HG02588 (cell line): ENCODE measurements around the gene MRPL58.
A peak's percentile ranks its signal among the peaks of the same experiment; 100 is the strongest.
"Not testable (repeated sequence)": the region's sequence is repeated elsewhere in the genome, so short reads cannot be mapped to it uniquely, and the experiment has no call there.

ENCODE experiments used
- ATAC-seq: cut with Tn5 transposase; IDR thresholded peaks from one replicate; pipeline ENCODE4 v1.9.1; 2021; ENCODE audit warnings: mild to moderate bottlenecking, moderate library complexity; ENCODE audit not compliant: unreplicated experiment

Gene MRPL58

DNA sequence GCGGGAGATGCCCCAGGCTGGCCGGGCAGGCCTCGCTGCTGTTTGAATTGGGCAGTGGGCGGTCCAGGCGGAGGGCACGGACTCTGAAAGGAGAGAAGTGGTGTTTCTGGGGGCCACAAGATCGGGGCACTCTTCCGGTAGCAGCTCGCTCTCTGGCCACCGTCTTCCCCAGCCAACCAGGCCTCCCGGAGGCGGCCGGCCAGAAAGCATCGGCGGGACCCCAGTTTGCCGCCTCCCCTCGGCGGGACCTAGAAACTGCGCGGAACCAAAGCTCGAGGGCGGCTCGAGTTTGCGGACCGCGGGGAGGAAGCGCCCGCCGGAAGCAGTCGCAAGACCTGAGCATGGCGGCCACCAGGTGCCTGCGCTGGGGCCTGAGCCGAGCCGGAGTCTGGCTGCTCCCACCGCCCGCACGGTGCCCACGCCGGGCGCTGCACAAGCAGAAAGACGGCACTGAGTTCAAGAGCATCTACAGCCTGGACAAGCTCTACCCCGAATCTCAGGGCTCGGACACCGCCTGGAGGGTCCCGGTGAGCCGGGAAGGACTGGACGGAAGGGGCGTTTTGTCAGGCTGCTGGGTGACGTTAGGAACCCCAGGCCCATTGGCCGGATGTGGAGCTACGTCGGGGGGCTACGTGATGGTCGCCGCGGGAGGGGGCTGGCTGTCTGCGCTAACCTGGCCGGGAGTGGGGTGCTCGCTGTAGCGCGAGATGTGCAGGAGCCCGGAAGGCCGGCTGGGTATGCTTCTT is at the start of gene MRPL58:
Gene MRPL58 (plus strand): TSS at position 325 of the 746 bp plus-strand sequence. CDS start 17 bp downstream, at position 342.
- ATAC-seq, result peak; percentile 78

DNA sequence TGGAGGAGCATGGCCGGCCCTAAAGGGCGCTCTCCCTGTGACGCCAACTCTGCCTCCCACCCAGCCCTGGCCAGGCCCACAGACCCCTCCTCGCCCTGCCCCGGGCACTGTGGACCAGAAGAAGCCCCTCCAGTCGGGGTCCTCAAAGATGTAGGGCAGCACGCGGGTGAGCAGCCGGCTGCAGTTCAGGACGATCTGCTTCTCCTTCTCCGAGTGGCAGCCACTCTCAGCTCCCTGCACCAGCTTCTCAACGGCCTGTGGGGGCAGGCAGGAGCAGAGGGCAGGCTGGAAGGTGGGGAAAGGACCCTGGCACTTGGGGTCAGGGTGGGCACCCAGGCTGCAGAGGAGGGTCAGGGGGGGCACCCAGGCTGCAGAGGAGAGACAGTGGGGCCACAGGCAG is 48.8 kb upstream of the MRPL58 start:
- ATAC-seq, result no peak

DNA sequence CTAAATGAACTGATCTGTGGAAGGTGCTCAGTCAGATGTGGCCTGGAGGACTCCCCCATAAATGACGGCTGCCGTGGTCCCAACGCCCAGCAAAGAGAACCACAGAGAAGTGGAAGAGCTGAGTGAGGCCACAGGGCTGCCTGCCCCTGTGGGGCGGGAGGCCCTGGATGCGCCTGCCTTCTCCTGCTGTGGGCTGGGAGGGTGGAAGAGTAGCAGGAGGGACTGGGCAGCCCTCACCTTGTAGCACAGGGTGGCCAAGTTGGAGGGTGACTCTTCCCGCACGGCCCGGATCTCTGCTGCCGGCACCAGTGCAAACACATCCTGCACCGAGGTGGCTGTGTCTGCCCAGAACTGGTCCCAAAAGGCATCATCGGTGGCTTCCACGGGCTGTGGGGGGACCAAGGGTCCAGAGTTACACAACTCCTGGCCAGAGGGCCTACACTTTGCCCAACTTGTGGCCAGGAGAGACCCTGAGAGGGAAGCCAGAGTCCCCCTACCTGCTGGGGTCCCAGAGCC is 48.2 kb upstream of the MRPL58 start:
- no peak for ATAC-seq

DNA sequence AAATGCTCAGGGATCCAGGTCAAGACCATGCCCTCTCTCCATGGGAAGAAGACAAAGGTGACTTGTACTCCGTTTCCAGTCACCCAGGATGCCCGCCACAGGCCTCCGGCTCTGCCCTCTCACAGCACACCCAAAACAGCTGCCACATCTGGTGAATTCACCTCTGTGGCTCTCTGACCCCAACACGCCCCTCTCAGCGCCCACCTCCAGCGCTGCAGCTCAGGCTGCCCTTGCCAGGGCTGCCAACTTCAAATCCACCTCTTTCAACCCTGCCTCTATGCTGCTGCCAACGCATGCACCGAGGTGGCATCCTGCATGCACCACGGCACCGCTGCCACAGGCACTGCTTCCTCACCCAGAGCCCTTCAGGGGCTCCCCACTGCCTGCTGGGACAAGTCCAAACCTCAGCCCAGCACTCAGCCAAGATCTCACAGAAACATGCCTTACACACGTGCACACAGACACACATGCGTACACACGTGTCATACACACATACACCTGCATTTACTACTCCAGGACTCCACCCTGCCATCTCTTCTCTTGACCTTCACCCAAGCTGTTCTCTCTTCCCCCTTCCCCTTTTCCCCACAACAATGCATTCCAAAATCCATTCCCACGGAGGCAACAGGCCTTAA is 47.4 kb upstream of the MRPL58 start:
- ATAC-seq, result no peak

DNA sequence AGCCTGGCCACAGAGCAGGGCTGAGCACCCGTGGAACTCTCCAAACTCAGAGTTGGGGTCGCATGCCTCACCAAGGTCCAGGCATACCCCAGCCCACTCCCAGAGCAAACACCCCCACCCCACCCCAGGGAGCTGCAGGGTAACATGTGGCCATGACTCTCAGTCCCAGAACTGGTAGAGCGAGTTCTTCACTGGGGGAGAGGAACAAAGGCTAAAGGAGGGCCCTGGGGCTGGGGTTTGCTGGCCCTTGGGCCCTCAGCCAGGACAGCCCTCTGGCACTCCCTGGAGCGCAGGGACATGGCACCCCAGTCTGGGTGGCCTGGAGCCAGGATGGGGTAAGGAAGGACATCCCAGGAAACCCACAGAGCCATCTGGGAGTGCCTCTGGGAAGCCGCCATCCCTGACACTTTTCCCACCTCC is 44.1 kb upstream of the MRPL58 start:
- ATAC-seq, result no peak

DNA sequence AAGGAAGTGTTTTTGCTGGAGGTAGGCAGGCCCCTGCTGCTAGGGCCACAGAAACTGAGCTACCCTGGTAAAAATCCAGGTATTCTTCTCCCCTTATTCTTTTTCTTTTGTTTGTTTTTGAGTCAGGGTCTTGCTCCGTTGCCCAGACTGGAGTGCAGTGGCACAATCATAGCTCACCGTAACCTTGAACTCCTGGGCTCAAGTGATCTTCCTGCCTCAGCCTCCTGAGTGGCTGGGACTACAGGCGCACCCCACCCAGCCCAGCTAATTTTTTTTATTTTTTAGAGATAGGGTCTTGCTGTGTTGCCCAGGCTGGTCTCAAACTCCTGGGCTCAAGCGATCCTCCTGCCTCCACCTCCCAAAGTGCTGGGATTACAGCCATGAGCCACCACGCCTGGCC is 43.0 kb upstream of the MRPL58 start:
- not testable (repeated sequence) for ATAC-seq

DNA sequence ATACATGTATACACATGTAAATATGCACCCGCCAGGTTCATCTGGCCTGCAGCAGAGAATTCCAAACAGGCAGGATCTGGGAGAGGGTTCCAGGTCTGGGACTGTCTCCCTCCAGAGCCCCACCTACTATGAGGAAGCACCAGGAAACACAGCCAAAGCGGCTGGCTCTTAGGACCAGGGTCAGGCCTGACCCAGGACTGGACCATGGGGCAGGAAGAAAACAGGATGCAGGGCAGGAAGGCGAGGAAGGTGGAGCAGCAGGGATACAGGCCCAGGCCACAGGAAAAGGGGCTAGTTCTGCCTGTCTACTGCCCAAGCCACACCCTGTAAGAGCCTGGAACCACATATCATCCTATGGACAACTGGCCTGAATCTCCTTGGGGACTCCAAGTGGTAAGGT is 42.1 kb upstream of the MRPL58 start:
- no peak for ATAC-seq

DNA sequence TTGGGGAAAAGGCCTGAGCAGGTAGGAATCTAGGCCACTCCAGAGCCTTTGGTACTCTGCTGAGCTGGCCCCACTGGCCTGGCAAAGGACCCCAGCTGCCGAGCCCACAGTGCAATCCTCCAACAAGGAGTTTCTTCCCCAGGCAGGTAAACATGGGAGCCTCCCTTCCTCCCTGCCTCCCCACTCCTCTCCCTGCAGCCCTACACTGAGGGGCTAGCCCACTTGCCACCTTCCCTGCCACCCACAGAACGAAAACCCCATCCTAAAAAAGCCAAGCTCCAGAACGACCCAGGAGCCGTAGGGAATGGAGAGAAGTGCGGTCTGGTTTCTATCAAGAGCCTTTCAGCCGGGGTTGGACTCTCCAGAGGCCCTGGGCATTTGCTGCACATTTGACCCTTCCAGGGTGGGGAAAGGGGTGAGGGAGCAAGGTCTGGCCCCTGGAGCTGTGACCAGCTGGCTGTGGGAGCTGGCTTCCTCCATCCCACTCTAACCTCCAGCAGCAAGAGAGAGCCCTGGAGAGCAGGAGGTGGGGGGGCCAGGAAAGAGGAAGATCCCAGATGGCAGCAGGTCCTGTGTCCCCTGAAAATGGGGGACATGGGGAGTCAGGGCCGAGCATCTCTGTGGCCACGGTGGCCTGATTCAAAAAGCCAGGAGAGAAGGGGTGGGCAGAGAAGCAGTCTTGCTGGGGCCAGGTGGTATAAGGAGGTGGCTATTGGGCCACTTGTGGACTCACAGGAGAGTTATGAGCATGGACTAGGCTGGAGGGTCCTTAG is 41.2 kb upstream of the MRPL58 start:
- ATAC-seq, result no peak

DNA sequence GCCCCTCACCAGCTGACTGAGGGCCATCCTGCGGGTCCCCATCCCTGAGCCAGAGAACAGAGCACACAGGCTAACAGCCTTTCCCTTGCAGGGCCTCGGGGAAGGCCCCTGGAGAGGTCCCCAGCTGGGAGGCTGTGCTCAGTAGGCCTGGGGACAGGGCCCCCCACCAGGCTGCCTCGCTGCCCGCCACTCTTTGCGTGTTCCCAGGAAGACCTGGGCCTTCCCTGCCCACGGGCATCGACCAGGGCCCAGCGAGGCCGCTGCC is 40.7 kb upstream of the MRPL58 start:
- no peak for ATAC-seq

DNA sequence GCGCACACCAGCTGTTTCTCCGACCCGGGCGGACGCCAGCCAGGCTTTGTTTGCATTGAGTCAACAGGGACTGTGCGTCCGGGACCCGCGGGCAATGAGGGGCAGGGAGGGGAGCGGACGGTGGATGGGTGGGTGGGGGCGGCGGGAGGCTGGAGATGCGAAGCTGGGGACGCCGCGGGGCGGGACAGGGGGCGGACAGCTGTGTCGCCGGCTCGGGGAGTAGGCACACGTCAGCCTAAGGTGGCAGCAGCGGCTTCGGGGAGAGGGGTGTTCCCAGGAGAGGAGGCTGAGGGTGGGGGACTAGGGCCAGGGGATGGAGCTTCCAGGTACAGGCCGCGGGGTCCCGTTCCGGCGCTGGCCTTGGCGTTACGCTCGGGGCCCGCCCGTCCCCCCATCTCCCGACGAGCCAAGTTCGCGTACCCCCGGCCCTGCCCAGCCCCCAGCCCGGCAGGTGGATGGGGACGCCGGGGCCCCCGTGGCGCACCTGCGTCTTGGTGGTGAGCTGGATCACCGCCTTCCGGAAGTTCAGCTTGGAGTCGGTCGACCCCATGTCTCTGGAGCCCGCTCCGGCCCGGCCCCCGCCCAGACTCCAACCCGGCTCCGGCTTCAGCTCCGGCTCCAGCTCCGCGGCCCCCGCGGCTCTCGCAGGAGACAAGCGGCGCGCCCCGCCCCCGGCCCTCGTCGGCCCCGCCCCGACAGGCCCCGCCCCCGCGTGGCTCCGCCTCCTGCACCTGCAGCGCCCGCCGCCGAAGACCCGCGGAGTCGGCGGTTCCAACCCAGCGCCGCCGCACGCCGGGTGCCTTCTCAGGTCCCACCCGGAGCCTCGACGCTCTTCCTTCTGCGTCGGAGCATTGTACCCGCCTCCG is 40.1 kb upstream of the MRPL58 start, which contains the start of gene HID1:
Gene HID1 (minus strand): TSS at position 653 of the 866 bp plus-strand sequence. CDS start 103 bp downstream, at position 550.
- ATAC-seq, result no peak

DNA sequence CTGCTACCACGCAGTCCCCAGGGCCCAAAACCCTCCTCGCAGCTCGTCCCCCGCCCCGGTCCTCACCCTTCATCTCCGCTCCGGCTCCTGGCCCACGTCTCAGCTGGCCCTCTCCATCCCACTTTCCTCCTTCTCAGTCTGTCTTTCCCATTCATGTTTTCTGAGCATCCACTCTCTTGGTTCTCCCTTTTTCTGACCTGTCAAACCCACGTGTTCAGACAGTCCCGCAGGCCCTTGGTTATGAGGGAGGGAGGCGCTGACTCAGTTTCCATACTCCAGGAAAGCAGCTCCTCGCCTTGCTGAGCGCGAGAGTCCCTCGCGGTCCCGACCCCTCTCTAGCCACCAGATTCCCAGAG is 39.5 kb upstream of the MRPL58 start:
- ATAC-seq, result no peak

DNA sequence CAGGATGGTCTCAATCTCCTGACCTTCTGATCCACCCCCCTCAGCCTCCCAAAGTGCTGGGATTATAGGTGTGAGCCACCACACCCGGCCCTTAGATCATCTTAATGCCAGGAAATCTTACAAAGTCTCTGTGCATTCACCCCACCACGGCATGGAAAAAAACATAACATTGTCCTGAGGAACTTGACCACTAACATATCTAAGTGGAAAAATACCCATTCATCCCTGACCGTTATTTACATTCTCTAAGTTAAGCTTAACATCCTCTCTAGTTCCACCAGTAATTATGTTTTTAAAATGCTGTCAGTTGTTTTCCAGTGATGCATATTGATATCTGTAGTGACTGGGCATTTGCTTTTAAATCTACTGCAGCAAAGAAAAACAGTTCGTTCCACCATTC is 36.5 kb upstream of the MRPL58 start:
- ATAC-seq, result no peak

DNA sequence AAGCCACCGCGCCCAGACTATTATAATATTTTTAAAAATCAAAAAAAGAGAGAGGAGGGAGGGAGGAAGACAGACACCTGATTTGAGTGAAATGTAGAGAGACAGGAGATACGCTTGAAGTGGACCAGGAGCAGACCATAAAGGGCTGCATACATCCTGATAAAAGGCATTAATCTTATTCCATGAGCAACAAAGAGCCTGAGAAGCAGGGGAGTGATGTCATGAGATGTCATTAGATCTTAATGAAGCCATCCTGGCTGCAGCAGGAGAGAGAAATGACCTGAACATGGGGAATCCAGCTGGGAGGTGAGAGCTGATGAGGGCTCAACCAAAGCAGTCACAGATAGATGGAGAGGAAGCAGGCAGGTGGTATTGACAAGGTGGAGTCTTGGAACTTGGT is 34.7 kb upstream of the MRPL58 start:
- ATAC-seq, result no peak

DNA sequence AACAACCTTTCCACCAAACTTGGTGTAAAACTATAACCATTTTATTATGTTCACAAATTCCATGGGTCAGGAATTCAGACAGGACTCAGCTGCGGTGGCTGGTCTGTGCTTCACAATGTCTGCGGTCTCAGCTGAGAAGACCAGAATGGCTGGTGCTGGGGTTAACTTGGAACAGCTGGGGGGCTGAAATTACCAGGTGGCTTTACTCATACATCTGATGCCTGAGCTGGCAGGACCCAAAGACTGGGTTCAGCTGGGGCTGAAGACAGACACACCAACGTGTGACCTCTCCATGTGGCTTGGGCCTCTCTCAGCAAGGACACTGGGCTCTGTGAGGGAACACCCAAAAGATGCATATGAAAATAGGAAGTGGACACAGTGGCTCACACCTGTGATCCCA is 34.2 kb upstream of the MRPL58 start:
- ATAC-seq, result no peak

DNA sequence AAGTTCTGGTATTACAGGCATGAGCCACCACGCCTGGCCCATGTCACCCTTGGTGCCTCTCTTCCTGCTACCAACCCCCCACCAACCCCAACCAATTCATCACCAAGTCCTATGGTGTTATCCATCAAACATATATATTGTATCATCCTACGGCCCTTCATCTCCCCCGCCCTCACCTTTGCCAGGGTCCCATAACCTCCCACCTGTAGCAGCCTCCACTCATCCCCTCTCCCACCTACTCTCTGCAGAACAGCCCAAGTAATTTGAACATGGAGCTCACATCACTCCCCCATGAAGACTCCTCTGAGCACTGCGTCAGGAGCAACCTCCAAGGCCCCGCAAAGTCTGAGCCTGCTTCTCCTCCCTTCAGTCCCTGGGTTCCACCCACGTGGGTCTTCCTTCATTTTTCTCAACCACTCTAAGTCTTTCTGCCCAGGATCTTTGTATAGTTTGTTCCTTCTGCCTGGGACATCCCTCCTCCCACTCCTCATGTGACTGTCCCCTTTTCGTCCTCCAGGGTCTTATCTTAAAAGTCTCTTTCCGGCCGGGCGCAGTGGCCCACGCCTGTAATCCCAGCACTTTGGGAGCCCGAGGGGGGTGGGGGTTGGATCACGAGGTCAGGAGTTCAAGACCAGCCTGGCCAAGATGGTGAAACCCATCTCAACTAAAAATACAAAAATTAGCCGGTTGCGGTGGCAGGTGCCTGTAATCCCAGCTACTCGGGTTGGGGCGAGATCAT is 32.9 kb upstream of the MRPL58 start:
- no peak for ATAC-seq

DNA sequence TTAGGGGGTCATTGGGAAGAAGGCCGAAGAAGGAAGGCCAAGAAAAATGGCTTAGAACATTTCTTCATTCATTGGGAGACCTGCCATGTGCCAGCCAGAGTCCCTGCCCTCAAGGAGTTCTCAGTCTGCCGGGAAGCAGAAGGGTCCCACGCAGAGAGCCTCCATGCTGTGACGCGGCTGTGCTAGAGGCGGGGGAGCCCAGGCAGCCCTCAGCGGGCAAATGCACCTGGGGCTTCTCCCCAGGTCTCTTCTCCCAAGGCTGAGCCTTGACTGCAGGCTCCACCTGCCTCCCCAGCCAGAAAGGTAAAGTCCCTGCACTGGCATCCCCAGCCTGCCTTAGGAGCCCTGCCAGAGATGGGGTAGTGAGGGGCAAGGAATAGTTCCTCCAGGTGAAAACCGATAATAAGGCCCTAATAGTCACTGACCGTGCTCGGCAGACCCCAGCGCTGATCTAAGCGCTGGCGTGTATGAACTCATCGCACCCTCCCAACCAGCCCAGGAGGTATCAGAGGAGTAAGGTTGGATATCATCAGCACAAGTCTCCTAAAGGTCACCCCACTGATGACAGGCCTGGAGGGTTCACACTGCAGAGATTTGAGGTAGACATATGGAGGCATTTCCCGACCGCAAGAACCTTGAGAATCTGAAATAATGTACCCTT is 31.0 kb upstream of the MRPL58 start:
- no peak for ATAC-seq

DNA sequence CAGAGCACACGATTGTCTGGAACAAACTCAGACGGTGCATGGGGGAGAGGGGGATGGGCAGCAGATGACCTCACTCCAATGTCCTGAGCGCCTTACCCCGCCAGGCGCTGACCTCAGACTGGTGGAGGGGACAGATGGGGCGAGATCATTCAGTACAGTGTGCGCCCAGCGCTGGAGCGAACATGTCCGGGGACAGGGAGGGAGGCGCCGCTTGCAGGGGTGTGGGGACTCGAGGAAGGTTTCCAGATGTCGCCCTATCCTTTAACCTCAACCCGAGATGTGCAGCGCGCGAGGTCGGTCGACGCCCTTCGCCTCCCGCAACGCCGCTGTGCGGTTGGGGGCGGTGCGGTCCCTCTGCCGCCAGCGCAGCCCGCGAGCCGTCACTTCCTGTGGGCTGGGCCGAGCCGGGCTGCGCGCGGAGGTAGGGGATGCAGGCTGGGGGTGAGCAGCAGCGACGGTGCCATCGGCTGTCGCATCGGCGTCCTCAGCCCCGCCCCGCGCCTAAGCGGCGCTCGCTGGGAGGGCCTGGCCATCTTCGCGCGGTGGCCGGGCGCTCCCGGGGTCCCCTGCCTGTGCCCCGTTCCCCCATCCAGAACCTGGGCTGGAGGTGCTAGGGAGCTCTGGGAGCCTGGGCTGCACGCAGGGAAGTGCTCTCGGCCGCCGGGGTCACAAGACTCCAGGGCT is 30.3 kb upstream of the MRPL58 start:
- no peak for ATAC-seq

DNA sequence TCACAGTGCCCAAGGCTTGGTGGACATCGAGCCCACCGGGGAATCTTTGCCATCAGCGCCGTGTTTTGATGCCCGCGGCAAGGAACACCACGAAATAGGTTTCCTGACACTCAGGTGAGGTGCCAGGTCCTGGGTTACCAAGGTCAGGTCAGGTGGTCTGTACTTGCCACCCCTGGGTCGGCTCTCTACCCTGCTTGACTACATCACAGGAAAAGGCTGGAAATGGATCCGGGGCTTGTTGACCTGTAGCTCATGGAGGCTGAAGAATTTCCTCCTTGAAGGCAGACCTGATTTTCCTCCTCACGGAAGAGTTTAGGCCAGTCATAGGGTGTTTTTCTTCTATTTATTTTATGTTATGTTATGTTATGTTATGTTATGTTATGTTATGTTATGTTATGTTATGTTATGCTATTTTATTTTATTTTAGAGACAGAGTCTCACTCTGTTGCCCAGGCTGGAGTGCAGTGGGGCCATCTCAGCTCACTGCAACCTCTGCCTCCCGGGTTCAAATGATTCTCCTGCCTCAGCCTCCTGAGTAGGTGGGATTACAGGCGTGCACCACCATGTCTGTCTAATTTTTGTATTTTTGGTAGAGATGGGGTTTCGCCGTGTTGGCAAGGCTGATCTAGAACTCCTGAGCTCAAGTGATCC is 29.7 kb upstream of the MRPL58 start:
- not testable (repeated sequence) for ATAC-seq

DNA sequence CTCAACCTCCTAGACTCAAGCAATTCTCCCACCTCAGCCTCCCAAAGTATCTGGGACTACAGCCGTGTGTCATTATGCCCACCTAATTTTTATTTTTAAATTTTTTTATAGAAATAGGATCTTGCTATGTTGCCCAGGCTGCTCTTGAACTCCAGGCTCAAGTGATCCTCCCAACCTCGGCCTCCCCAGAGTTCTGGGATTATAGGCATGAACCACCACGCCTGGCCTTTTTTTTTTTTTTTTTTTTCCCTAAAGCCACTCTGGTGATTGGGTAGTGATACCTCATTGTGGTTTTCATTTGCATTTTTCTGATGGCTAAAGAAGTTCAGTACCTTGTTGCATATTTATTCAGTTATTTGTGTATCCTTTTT is 26.3 kb upstream of the MRPL58 start:
- ATAC-seq, result no peak
